ENCODE data around the gene PCSK4. TPM values are rescaled to one million over a fixed set of nuclear protein-coding genes. Genes with fewer than 3 reads are reported as not detected.

The PCSK4 gene
- total and polyA plus RNA-seq, 12 donors = 0.38 to 3.9 (median 1.4) TPM

- Histone ChIP-seq H3K27ac (no peak overlapping the region), H3K27me3 (peaks cover 0 to 42% (median 18%) of the 10 kb centered on the region in 7 donors), H3K4me1 (peaks cover 3 to 20% (median 7%) of the 10 kb centered on the region in 9 donors), H3K9me3 (no peaks in the 10 kb centered on the region), H3K36me3 (no peaks in the 10 kb centered on the region), H3K4me3 (no peak overlapping the region)
- 82% methylated on average over 38 to 40 of the region's 40 CpGs for WGBS, 2 donors
- DNase-seq (no peak), ATAC-seq (no peak)
- TF ChIP-seq CTCF (IDR thresholded peaks at IDR 0.05) = no peak
- intact Hi-C loops (cut with DNase I) = no loop called here
Observed at GRCh38 chr19:1495799-1496713, 5.9 kb upstream of the PCSK4 start.

DNA sequence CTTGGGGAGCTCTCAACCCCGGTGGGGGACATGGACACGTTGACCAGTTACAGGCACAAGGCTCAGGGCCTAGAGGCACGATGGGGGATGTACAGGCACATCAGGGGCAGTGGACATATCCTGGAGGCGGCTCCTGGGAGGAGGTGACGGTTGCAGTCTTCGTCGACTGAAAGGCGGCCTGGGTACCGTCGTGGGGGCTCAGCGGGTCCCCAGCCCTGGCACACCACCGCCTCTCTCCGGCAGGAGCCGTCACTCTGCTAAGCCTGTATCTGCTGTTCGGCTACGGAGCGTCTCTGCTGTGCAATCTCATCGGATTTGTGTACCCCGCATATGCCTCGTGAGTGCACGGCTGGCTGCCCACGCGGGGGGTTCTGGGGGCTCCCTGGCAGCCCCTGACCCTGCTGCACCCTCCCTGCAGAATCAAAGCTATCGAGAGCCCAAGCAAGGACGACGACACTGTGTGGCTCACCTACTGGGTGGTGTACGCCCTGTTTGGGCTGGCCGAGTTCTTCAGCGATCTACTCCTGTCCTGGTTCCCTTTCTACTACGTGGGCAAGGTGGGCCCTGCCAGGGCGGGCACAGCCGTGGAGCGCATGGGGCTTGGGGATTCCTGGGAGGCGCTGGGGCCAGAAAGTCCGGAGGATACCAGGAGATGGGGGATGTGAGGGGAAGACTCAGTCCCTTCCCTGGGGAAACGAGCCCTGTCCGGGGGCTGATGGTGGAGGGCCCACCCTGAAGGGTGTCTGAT is 5.1 kb upstream of the PCSK4 start:
- no peak overlapping the region for H3K4me3 ChIP-seq
- WGBS, 2 donors = 86% methylated on average over 36 to 37 of the region's 37 CpGs
- intact Hi-C loops (cut with DNase I) = no loop called here
- no peaks in the 10 kb centered on the region for H3K9me3 ChIP-seq
- DNase-seq = no peak
- no peak for ATAC-seq
- no peak overlapping the region for H3K27ac ChIP-seq
- peaks cover 3 to 20% (median 7%) of the 10 kb centered on the region in 9 donors for H3K4me1 ChIP-seq
- peaks cover 0 to 42% (median 18%) of the 10 kb centered on the region in 7 donors for H3K27me3 ChIP-seq
- TF ChIP-seq CTCF (IDR thresholded peaks at IDR 0.05) = no peak
- H3K36me3 ChIP-seq = no peaks in the 10 kb centered on the region

- ATAC-seq = no peak
- TF ChIP-seq CTCF (IDR thresholded peaks at IDR 0.05) = no peak
- Histone ChIP-seq H3K4me1 (peaks cover 3 to 30% (median 14%) of the 10 kb centered on the region in 9 donors), H3K27me3 (peaks cover 0 to 42% (median 18%) of the 10 kb centered on the region in 7 donors), H3K27ac (no peak overlapping the region), H3K9me3 (no peaks in the 10 kb centered on the region), H3K4me3 (no peak overlapping the region), H3K36me3 (no peaks in the 10 kb centered on the region)
- no peak for DNase-seq
- 56 to 63% methylated on average over 15 of the region's 15 CpGs for WGBS, 2 donors
- intact Hi-C loops (cut with DNase I) = no loop called here
Observed at GRCh38 chr19:1494115-1494815, 4.1 kb upstream of the PCSK4 start.

- peaks cover 3 to 30% (median 14%) of the 10 kb centered on the region in 9 donors for H3K4me1 ChIP-seq
- intact Hi-C loops (cut with DNase I) = no loop called here
- ATAC-seq = no peak
Observed at GRCh38 chr19:1492474-1493006, 2.4 kb upstream of the PCSK4 start.

More at GRCh38 chr19:1492474-1493006, 2.4 kb upstream of the PCSK4 start:
- 71 to 78% methylated on average over 10 of the region's 10 CpGs for WGBS, 2 donors
- Histone ChIP-seq H3K4me3 (no peak overlapping the region), H3K27me3 (peaks cover 0 to 33% (median 11%) of the 10 kb centered on the region in 7 donors), H3K9me3 (no peaks in the 10 kb centered on the region), H3K36me3 (no peaks in the 10 kb centered on the region), H3K27ac (no peak overlapping the region)
- no peak for TF ChIP-seq CTCF (IDR thresholded peaks at IDR 0.05)
- DNase-seq = no peak
